ENCODE measurements around the gene NUDT4.
"Not testable (repeated sequence)": the region's sequence is repeated elsewhere in the genome, so short reads cannot be mapped to it uniquely, and the experiment has no call there.

The NUDT4 gene

GRCh38 chr12:93432031-93432430 is 54.3 kb downstream of the NUDT4 start:
- DNase-seq: not testable (repeated sequence)

- no peak for DNase-seq
Observed at GRCh38 chr12:93434256-93434865, 56.6 kb downstream of the NUDT4 start.

DNA sequence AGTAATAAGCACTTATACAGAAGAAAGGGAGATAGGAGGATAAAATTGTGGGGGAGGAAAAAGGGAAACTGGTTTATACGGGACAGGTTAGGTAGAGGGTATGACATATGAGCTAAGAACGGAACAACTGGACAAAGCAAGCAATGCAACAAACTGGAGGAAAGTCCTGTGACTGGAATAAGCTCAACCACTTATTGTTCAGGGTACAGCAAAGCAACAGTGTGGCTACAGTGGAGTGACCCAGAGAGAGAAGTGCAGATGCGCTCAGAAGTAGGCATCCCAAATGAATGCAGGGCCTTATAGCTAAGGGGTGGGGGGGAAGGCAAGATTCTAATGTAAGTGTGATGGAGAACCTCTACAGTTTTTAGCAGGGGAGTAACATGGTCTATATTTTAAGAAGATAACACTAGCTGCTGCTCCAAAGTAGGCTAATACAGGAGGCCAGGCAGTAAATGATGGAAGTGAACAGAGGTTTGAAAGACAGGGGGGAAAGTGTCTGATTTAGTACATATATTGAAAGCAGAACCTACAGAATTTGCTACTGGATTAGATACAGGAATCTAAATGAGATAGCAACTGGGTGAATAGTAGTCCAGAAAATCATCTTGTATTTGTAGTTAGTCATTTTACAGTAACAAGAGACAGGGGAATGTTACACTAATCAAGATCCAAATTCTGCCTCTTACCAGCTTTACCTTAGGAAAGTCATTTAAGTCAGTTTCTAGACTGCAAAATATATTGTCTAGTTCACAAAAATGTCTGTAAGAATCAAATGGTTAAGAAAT is 60.7 kb downstream of the NUDT4 start:
- no peak for DNase-seq

DNA sequence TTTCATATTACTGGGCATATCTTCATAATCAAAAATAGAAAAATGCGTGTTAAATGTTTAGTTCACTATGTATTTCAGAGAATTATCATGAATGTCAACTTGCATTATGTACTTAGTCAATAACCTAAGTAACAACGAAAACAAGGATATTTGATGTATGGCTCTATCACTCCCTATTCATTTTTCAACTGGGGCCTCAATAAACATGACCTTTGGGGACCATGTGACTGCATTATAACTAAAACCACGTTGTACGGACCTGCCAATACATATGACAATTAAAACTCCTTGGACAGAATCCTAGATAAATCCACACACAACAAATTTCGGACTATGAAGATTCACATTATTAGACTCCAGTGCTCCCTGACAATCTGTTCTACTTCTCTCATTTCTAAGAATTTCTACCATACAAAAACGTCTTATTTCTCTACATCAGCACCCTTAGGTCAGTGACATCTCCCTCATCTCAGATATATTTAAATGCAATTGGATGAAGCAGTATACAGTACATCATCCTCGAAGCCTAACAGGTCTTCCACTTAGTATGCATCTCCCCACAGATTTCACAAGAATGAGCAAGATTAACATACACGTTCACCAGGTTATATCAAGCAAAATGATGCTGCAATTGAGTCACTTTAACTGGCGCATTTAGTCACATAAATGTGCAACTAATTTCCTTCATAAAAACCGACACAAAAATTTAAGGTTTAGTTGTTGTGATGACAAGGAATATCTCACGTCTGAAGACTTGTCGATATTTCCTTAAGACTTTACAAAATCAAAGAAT is 62.5 kb downstream of the NUDT4 start:
- no peak for DNase-seq

DNA sequence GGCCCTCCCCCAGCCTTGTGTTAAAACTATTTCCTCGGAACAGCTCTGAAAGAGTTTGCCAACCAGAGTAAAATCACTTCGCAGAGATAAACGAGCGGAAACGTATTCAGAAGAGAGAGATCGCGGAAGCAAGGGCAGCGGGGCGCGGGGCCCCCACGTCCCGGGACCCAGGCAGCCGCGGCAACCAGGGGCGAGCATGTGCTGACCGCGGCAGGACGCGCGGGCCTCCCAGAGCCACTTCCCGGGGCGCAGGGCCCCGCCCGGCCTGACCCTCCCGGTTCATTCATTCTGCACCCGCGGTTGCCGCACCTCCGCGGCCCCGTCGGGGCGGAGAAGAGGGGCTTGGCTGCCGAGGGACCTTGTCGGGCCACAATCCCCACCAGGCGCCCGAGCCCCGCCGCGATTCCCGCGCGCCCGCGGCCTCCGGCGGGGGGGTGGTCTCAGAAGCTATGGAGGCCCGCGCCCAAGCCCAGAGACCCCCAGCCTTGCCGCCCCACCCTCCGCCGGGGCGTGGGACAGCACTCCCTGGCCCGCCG is 63.4 kb downstream of the NUDT4 start:
- no peak for DNase-seq

GRCh38 chr12:93441617-93442410 is 64.1 kb downstream of the NUDT4 start, which contains the start of gene UBE2N:
TSS of gene UBE2N (minus strand) at chr12:93441947. CDS start at chr12:93441884, 63 bp downstream.
- peak; percentile 92 for DNase-seq

GRCh38 chr12:93442411-93443340 is 65.0 kb downstream of the NUDT4 start:
- peak; percentile 53 for DNase-seq

GRCh38 chr12:93443576-93443975 is 65.9 kb downstream of the NUDT4 start:
- no peak for DNase-seq

- DNase-seq: no peak
Observed at GRCh38 chr12:93447555-93448290, 70.0 kb downstream of the NUDT4 start.

DNA sequence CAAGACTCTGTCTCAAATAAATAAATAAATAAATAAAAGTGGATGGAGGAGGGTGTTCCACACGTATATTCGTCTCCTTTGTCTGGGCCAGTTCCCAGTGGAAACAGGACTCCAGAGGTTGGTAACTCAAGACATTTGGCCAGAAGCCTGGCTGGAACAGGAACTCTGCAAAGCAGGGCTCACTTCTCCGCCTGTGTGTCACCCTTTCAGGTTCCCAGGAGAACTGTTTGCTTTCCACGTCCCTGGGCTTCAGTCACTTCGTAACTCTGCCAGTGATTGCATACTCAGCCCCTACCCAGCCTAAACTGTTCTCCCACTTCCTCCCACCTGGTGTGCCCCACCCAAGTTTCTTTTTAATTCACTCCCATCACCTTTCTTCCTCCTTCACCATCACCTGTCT is 71.1 kb downstream of the NUDT4 start:
- no peak for DNase-seq

GRCh38 chr12:93449277-93449676 is 71.6 kb downstream of the NUDT4 start:
- no peak for DNase-seq

GRCh38 chr12:93451423-93452158 is 73.9 kb downstream of the NUDT4 start:
- DNase-seq: no peak

- DNase-seq: no peak
Observed at GRCh38 chr12:93453633-93454032, 75.9 kb downstream of the NUDT4 start.

DNA sequence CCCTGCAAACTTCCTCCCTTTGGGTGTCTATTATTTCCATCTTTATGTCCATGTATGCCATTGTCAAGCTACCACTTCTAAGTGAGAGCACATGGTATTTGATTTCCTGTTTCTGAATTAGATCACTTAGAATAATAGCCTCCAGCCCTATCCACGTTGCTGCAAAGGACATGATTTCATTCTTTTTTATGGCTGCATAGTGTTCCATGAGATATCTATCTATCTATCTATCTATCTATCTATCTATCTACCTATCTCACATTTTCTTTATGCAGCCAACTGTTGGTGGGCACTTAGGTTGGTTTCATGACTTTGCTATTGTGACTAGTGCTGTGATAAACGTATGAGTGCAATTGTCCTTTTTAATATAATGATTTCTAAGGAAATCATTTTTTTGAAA is 78.4 kb downstream of the NUDT4 start:
- DNase-seq: no peak

All from DMS79 (cell line).